ENCODE measurements around the gene ZNF594.
"Not testable (repeated sequence)": the region's sequence is repeated elsewhere in the genome, so short reads cannot be mapped to it uniquely, and the experiment has no call there.

ZNF594 gene

DNA sequence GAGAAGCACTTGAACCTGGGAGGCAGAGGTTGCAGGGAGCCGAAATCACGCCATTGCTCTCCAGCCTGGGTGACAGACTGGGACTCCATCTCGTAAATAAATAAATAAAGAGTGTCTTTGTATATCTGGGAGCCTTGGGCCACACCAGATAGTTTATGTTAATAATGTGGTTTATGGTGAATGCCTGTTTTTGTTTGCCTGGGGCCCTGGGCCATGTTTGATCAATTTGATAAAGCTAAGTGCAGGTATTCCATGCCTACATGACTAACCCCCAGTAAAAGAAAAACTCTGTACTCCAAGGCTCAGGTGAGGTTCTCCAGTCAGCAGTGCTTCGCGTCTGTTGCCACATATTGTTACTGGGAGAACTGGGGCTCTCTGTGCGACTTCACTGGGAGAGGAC, 27.9 kb upstream of the ZNF594 start:
- Histone ChIP-seq H2BK5ac (ENCODE audit: low read length) (no peak overlapping the region), H3K9me3 (replicated peaks in 1 of 2; ENCODE audit: control insufficient read depth in 2 of 2, insufficient read depth in 1 of 2, low read depth in 1 of 2, low read length in 2 of 2) (no peaks in the 10 kb centered on the region), H3K27me3 (ENCODE audit: control insufficient read depth in 3 of 3, insufficient read depth in 3 of 3, low read depth in 1 of 3, low read length in 3 of 3) (no peaks in the 10 kb centered on the region), H2BK15ac (ENCODE audit: low read length) (no peak overlapping the region), H3K4me1 (ENCODE audit: control insufficient read depth in 2 of 2, insufficient read depth in 1 of 2, low read depth in 1 of 2, low read length in 2 of 2) (no peaks in the 10 kb centered on the region), H2AFZ (ENCODE audit: low read length) (no peak overlapping the region), H3K14ac (ENCODE audit: low read length) (no peak overlapping the region), H2BK12ac (ENCODE audit: low read length) (no peak overlapping the region), H3K9ac (ENCODE audit: low read depth, low read length, poor library complexity) (no peak overlapping the region), H3K4me2 (ENCODE audit: insufficient read depth, low read length, poor library complexity, severe bottlenecking) (no peak overlapping the region), H3K18ac (ENCODE audit: low read length) (no peak overlapping the region), H3K23ac (ENCODE audit: low read depth, low read length, poor library complexity) (no peak overlapping the region), H2AK5ac (ENCODE audit: low read depth, low read length) (no peak overlapping the region), H3K4ac (ENCODE audit: low read length) (no peak overlapping the region), H3K4me3 (ENCODE audit: low read length in 2 of 2) (no peak overlapping the region), H3K36me3 (replicated peaks in 1 of 2; ENCODE audit: control insufficient read depth in 2 of 2, insufficient read depth in 2 of 2, low read length in 2 of 2) (peaks cover 9 to 27% of the 10 kb centered on the region in 2 donors), H3K27ac (replicated peaks; ENCODE audit: low read length) (no peak overlapping the region), H4K91ac (ENCODE audit: low read depth, low read length, poor library complexity) (no peak overlapping the region), H4K8ac (ENCODE audit: low read depth, low read length) (no peak overlapping the region), H2BK120ac (ENCODE audit: low read depth, low read length) (no peak overlapping the region), H3K79me1 (ENCODE audit: low read depth, low read length) (no peaks in the 10 kb centered on the region)
- DNase-seq (ENCODE audit: low spot score): no peak
- WGBS, 2 donors (ENCODE audit: extremely low coverage in 2 of 2, insufficient read length in 2 of 2, insufficient replicate concordance in 1 of 2): no CpG with 5 or more reads among the region's 6 CpGs

DNA sequence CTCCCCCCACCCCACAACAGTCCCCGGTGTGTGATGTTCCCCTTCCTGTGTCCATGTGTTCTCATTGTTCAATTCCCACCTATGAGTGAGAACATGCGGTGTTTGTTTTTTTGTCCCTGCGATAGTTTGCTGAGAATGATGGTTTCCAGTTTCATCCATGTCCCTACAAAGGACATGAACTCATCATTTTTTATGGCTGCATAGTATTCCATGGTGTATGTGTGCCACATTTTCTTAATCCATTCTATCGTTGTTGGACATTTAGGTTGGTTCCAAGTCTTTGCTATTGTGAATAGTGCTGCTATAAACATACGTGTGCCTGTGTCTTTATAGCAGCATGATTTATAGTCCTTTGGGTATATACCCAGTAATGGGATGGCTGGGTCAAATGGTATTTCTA, 25.9 kb upstream of the ZNF594 start:
- H3K4me3 ChIP-seq (ENCODE audit: low read length in 2 of 2); H3K4me1 ChIP-seq (ENCODE audit: control insufficient read depth in 2 of 2, insufficient read depth in 1 of 2, low read depth in 1 of 2, low read length in 2 of 2); H3K79me1 ChIP-seq (ENCODE audit: low read depth, low read length); H2BK120ac ChIP-seq (ENCODE audit: low read depth, low read length); H4K8ac ChIP-seq (ENCODE audit: low read depth, low read length); H3K4ac ChIP-seq (ENCODE audit: low read length); H3K14ac ChIP-seq (ENCODE audit: low read length); H2AK5ac ChIP-seq (ENCODE audit: low read depth, low read length); H4K91ac ChIP-seq (ENCODE audit: low read depth, low read length, poor library complexity); H2AFZ ChIP-seq (ENCODE audit: low read length); H3K23ac ChIP-seq (ENCODE audit: low read depth, low read length, poor library complexity); H3K9me3 ChIP-seq (replicated peaks in 1 of 2; ENCODE audit: control insufficient read depth in 2 of 2, insufficient read depth in 1 of 2, low read depth in 1 of 2, low read length in 2 of 2); H3K4me2 ChIP-seq (ENCODE audit: insufficient read depth, low read length, poor library complexity, severe bottlenecking); H3K27ac ChIP-seq (replicated peaks; ENCODE audit: low read length); H2BK12ac ChIP-seq (ENCODE audit: low read length); H3K18ac ChIP-seq (ENCODE audit: low read length); H2BK5ac ChIP-seq (ENCODE audit: low read length); H3K27me3 ChIP-seq (ENCODE audit: control insufficient read depth in 3 of 3, insufficient read depth in 3 of 3, low read depth in 1 of 3, low read length in 3 of 3); DNase-seq (ENCODE audit: low spot score); H3K9ac ChIP-seq (ENCODE audit: low read depth, low read length, poor library complexity); H2BK15ac ChIP-seq (ENCODE audit: low read length): not testable (repeated sequence)
- H3K36me3 ChIP-seq (replicated peaks in 1 of 2; ENCODE audit: control insufficient read depth in 2 of 2, insufficient read depth in 2 of 2, low read length in 2 of 2): peaks cover 7 to 30% of the 10 kb centered on the region in 2 donors
- WGBS, 2 donors (ENCODE audit: extremely low coverage in 2 of 2, insufficient read length in 2 of 2, insufficient replicate concordance in 1 of 2): no CpG with 5 or more reads among the region's 5 CpGs

DNA sequence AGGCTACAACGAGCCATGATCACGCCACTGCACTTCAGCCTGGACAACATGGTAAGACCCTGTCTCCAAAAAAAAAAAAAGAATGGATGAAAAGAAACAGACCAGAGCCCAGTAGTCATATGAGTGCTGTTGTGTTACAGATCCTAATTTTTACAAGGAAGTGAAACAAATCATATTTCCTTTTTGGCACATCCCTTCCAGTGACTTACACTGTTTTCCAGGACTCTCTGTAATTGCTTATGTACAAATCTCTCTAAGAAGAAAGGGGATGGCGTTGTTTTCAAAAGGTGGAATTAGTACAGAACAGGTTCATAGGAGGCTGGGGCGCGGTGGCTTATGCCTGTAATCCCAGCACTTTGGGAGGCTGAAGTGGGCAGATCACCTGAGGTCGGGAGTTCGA, 19.8 kb upstream of the ZNF594 start:
- WGBS, 2 donors (ENCODE audit: extremely low coverage in 2 of 2, insufficient read length in 2 of 2, insufficient replicate concordance in 1 of 2): no CpG with 5 or more reads among the region's 7 CpGs
- Histone ChIP-seq H4K8ac (ENCODE audit: low read depth, low read length) (no peak overlapping the region), H3K27ac (replicated peaks; ENCODE audit: low read length) (no peak overlapping the region), H3K36me3 (replicated peaks in 1 of 2; ENCODE audit: control insufficient read depth in 2 of 2, insufficient read depth in 2 of 2, low read length in 2 of 2) (peaks cover 8 to 24% of the 10 kb centered on the region in 2 donors), H3K4me2 (ENCODE audit: insufficient read depth, low read length, poor library complexity, severe bottlenecking) (no peak overlapping the region), H2BK12ac (ENCODE audit: low read length) (no peak overlapping the region), H3K79me1 (ENCODE audit: low read depth, low read length) (no peaks in the 10 kb centered on the region), H2BK120ac (ENCODE audit: low read depth, low read length) (no peak overlapping the region), H3K4ac (ENCODE audit: low read length) (no peak overlapping the region), H3K27me3 (ENCODE audit: control insufficient read depth in 3 of 3, insufficient read depth in 3 of 3, low read depth in 1 of 3, low read length in 3 of 3) (no peaks in the 10 kb centered on the region), H3K23ac (ENCODE audit: low read depth, low read length, poor library complexity) (no peak overlapping the region), H2BK15ac (ENCODE audit: low read length) (no peak overlapping the region), H4K91ac (ENCODE audit: low read depth, low read length, poor library complexity) (no peak overlapping the region), H3K4me1 (ENCODE audit: control insufficient read depth in 2 of 2, insufficient read depth in 1 of 2, low read depth in 1 of 2, low read length in 2 of 2) (no peaks in the 10 kb centered on the region), H2AK5ac (ENCODE audit: low read depth, low read length) (no peak overlapping the region), H3K4me3 (ENCODE audit: low read length in 2 of 2) (no peak overlapping the region), H2AFZ (ENCODE audit: low read length) (no peak overlapping the region), H3K9me3 (replicated peaks in 1 of 2; ENCODE audit: control insufficient read depth in 2 of 2, insufficient read depth in 1 of 2, low read depth in 1 of 2, low read length in 2 of 2) (no peaks in the 10 kb centered on the region), H3K9ac (ENCODE audit: low read depth, low read length, poor library complexity) (no peak overlapping the region), H2BK5ac (ENCODE audit: low read length) (no peak overlapping the region), H3K14ac (ENCODE audit: low read length) (no peak overlapping the region), H3K18ac (ENCODE audit: low read length) (no peak overlapping the region)
- no peak for DNase-seq (ENCODE audit: low spot score)

DNA sequence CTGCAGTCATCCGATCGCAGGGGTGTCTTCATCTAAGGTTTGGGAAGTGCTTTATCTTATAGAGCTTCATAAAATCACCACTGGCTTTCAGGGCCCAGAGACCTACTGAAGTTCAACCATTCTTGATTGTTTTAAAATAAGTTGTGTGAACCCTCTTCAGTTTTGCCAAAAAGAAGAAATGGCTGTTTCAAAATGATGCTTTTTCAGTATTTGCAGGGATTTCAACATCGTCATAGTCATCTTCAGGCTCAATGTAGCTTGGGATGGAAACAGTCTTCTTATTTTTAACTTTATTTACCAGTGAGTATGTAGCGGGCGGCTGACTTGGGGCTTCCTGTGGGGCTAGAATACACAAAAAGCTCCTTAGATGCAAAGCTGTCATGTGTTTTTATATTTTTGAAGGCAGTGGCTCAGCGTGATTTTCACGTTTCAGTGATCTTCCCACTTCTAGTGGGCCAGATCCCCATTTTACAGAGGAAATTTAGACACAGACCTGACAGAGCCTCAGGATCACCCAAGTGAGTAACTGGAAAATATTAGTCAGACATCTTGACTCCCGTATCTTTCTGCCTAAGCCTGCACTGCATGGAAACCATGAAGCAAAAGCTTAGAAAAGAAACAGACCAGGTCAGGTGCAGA, 19.1 kb upstream of the ZNF594 start:
- Histone ChIP-seq H3K27ac (replicated peaks; ENCODE audit: low read length) (no peak overlapping the region), H3K14ac (ENCODE audit: low read length) (no peak overlapping the region), H4K91ac (ENCODE audit: low read depth, low read length, poor library complexity) (no peak overlapping the region), H3K4me2 (ENCODE audit: insufficient read depth, low read length, poor library complexity, severe bottlenecking) (no peak overlapping the region), H2BK5ac (ENCODE audit: low read length) (no peak overlapping the region), H2AFZ (ENCODE audit: low read length) (no peak overlapping the region), H3K27me3 (ENCODE audit: control insufficient read depth in 3 of 3, insufficient read depth in 3 of 3, low read depth in 1 of 3, low read length in 3 of 3) (no peaks in the 10 kb centered on the region), H3K79me1 (ENCODE audit: low read depth, low read length) (no peaks in the 10 kb centered on the region), H3K23ac (ENCODE audit: low read depth, low read length, poor library complexity) (no peak overlapping the region), H2BK15ac (ENCODE audit: low read length) (no peak overlapping the region), H3K9me3 (replicated peaks in 1 of 2; ENCODE audit: control insufficient read depth in 2 of 2, insufficient read depth in 1 of 2, low read depth in 1 of 2, low read length in 2 of 2) (no peaks in the 10 kb centered on the region), H2BK12ac (ENCODE audit: low read length) (no peak overlapping the region), H3K36me3 (replicated peaks in 1 of 2; ENCODE audit: control insufficient read depth in 2 of 2, insufficient read depth in 2 of 2, low read length in 2 of 2) (peaks cover 6 to 19% of the 10 kb centered on the region in 2 donors), H2BK120ac (ENCODE audit: low read depth, low read length) (no peak overlapping the region), H4K8ac (ENCODE audit: low read depth, low read length) (no peak overlapping the region), H3K18ac (ENCODE audit: low read length) (no peak overlapping the region), H3K4me3 (ENCODE audit: low read length in 2 of 2) (no peak overlapping the region), H3K9ac (ENCODE audit: low read depth, low read length, poor library complexity) (no peak overlapping the region), H2AK5ac (ENCODE audit: low read depth, low read length) (no peak overlapping the region), H3K4me1 (ENCODE audit: control insufficient read depth in 2 of 2, insufficient read depth in 1 of 2, low read depth in 1 of 2, low read length in 2 of 2) (no peaks in the 10 kb centered on the region), H3K4ac (ENCODE audit: low read length) (no peak overlapping the region)
- DNase-seq (ENCODE audit: low spot score): no peak
- no CpG with 5 or more reads among the region's 8 CpGs for WGBS, 2 donors (ENCODE audit: extremely low coverage in 2 of 2, insufficient read length in 2 of 2, insufficient replicate concordance in 1 of 2)
